ENCODE measurements around the gene UNKL. TPM values are rescaled to one million over a fixed set of nuclear protein-coding genes. Genes with fewer than 3 reads are reported as not detected.
A peak's percentile ranks its signal among the peaks of the same experiment; 100 is the strongest.

The UNKL gene
- total RNA-seq, 1 donor from 2014 or later, result 30.7 TPM

DNA sequence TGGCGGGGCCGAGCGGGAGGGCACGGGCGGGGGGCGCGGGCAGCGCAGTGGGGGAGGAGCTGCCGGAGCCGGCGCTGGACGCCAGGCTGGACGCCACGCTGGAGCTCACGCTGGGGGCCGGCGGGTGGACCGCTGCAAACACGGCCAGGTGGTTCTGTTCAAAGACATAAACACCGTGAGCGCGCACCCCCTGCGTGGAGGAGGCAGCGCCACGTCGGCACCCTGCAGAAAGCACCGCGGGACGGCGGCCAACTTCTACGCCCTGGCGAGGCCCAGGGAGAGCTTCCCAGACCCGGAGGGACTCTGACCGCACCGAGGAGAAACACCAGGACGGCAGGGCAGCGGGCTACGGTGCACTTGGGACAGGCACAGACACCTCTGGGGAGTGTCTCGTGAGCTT lies 29.3 kb downstream of the UNKL start:
- no peaks in the 10 kb centered on the region for H3K4me1 Mint-ChIP-seq (ENCODE audit: low read depth, unreplicated experiment)
- H3K27ac Mint-ChIP-seq (ENCODE audit: unreplicated experiment), result no peak overlapping the region
- H3K36me3 Mint-ChIP-seq (ENCODE audit: unreplicated experiment), result no peaks in the 10 kb centered on the region
- DNase-seq, result no peak
- no peak overlapping the region for H3K4me3 Mint-ChIP-seq (ENCODE audit: unreplicated experiment)
- peaks cover 2% of the 10 kb centered on the region for H3K27me3 Mint-ChIP-seq (ENCODE audit: unreplicated experiment)
- TF ChIP-seq, protein P1, sequence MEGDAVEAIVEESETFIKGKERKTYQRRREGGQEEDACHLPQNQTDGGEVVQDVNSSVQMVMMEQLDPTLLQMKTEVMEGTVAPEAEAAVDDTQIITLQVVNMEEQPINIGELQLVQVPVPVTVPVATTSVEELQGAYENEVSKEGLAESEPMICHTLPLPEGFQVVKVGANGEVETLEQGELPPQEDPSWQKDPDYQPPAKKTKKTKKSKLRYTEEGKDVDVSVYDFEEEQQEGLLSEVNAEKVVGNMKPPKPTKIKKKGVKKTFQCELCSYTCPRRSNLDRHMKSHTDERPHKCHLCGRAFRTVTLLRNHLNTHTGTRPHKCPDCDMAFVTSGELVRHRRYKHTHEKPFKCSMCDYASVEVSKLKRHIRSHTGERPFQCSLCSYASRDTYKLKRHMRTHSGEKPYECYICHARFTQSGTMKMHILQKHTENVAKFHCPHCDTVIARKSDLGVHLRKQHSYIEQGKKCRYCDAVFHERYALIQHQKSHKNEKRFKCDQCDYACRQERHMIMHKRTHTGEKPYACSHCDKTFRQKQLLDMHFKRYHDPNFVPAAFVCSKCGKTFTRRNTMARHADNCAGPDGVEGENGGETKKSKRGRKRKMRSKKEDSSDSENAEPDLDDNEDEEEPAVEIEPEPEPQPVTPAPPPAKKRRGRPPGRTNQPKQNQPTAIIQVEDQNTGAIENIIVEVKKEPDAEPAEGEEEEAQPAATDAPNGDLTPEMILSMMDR (IDR thresholded peaks at IDR 0.05; ENCODE audit: partially characterized antibody, unreplicated experiment), result no peak
- peaks cover 3% of the 10 kb centered on the region for H3K9me3 Mint-ChIP-seq (ENCODE audit: unreplicated experiment)

DNA sequence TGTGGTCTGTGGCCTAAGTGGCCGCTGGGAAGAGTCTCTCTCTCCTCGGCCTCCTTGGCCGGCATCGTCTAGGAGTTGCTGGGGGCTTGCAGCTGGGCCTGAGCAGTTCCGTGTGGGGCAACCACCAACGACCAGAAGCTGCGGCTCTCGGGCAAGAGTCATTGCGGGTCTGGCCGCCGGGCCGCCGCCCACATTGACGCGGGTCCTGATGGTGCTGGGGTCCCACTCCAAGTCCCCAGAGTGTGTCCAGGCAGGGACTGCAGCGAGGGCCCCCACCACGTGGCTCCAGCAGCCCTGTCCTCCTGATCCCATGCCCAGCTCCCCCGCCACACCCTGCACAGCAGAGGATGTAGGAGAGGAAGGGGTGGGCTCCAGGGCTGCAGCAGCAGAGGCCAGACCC lies 30.9 kb downstream of the UNKL start:
- Mint-ChIP-seq H3K27me3 (ENCODE audit: unreplicated experiment) (peaks cover 9% of the 10 kb centered on the region), H3K4me3 (ENCODE audit: unreplicated experiment) (no peak overlapping the region), H3K4me1 (ENCODE audit: low read depth, unreplicated experiment) (peaks cover 5% of the 10 kb centered on the region), H3K9me3 (ENCODE audit: unreplicated experiment) (peaks cover 7% of the 10 kb centered on the region), H3K36me3 (ENCODE audit: unreplicated experiment) (no peaks in the 10 kb centered on the region), H3K27ac (ENCODE audit: unreplicated experiment) (no peak overlapping the region)
- DNase-seq, result no peak
- TF ChIP-seq, protein P1 (IDR thresholded peaks at IDR 0.05; ENCODE audit: partially characterized antibody, unreplicated experiment), result no peak

DNA sequence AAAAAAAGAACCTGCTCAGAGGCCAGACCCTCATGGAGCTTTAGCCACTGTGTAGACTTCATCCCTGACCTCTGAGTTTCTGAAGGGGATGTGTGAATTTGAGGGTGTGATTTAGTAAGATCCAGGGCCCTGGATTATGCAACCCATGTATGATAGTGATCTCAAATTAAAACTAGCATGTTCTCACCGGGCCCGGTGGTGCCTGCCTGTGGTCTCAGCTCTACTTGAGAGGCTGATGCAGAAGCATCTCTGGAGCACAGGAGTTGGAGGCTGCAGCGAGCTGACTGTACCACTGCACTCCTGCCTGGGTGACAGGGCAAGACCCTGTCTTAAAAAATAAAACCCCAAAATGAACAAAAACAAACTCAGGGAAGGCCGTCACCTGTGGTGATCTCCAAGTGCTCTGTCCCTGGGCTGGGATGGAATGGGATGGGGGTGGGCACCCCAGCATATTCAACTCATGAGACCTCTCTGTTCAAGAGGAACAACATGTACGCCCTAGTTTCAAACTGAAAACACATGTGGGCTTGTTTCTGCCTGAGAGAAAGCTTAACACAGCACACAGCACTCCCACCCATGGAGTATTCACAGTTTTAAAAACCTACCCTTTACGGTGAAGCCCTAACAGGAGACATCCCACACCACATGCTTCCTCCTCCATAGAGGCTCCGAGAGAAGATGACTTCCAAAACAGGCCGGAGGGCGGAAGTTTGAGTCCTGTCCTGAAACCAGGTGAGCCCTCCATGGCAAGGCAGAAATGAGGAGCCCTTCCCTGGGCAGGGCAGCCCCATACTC lies 32.7 kb downstream of the UNKL start:
- Mint-ChIP-seq H3K27me3 (ENCODE audit: unreplicated experiment) (peaks cover 9% of the 10 kb centered on the region), H3K4me3 (ENCODE audit: unreplicated experiment) (no peak overlapping the region), H3K4me1 (ENCODE audit: low read depth, unreplicated experiment) (peaks cover 5% of the 10 kb centered on the region), H3K27ac (ENCODE audit: unreplicated experiment) (no peak overlapping the region), H3K36me3 (ENCODE audit: unreplicated experiment) (no peaks in the 10 kb centered on the region), H3K9me3 (ENCODE audit: unreplicated experiment) (peaks cover 10% of the 10 kb centered on the region)
- TF ChIP-seq, protein P1 (IDR thresholded peaks at IDR 0.05; ENCODE audit: partially characterized antibody, unreplicated experiment), result no peak
- no peak for DNase-seq

DNA sequence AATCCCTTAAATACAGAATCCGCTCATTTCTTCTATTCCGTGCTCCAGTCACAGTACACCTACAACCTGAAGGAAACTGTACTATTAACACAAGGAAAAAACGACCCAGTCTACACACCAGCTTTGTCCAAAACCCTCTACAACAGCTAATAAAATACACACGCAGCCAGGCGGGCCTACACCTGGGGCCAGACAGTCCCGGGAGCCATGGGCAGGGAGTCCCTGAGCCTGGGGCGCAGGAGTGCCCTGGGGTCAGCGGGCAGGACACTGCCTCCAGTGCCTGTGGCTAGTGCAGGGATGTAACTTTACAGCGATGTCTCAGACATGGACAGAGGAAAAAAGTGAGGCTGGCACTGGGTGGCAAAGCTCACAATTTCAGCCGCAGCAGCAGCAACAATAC lies 34.3 kb downstream of the UNKL start:
- H3K4me3 Mint-ChIP-seq (ENCODE audit: unreplicated experiment), result peak overlapping the region; percentile 87
- TF ChIP-seq, protein P1 (IDR thresholded peaks at IDR 0.05; ENCODE audit: partially characterized antibody, unreplicated experiment), result no peak
- DNase-seq, result no peak
- H3K27me3 Mint-ChIP-seq (ENCODE audit: unreplicated experiment), result peaks cover 9% of the 10 kb centered on the region
- H3K36me3 Mint-ChIP-seq (ENCODE audit: unreplicated experiment), result no peaks in the 10 kb centered on the region
- peak overlapping the region; percentile 77 for H3K27ac Mint-ChIP-seq (ENCODE audit: unreplicated experiment)
- H3K4me1 Mint-ChIP-seq (ENCODE audit: low read depth, unreplicated experiment), result peaks cover 5% of the 10 kb centered on the region
- H3K9me3 Mint-ChIP-seq (ENCODE audit: unreplicated experiment), result peaks cover 12% of the 10 kb centered on the region

DNA sequence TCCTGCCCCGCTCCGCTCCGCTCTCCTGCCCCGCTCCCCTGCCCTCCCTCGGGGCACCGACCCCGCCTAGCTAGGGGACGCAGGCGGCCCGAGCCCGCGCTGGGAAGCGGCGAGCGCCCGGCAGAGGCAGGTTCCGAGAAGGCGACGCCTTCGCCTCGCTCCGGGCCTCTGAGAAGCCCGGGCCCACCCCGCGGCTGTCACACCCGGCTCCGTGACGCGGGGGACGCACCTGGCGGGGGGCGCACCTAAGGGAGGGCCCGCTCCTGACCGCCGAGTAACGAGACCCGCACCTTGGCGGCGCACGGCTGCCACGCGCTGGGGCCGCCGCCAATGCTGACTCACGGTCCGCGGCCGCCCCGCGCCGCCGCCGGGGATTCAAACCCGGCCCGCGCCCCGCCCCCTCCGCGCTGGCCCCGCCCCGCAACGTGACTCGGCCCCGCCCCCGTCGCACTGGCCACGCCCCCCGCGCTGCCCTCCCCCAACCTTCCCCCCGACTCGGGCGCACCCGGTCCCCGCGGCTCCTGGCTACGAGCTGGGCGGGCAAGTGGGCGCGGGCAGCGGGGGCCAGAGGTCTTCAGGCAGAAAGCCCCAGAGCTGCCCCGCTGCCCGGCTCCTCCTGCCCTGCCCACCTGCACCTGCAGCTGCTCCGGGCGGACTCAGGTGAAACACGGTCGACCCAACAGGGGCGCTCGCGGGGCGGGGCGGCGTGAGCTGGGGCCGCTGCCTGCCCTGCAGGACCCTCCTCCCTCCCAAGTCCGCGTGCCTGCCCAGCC lies 35.0 kb downstream of the UNKL start:
- peak overlapping the region; percentile 77 for H3K27ac Mint-ChIP-seq (ENCODE audit: unreplicated experiment)
- TF ChIP-seq, protein P1 (IDR thresholded peaks at IDR 0.05; ENCODE audit: partially characterized antibody, unreplicated experiment), result no peak
- H3K36me3 Mint-ChIP-seq (ENCODE audit: unreplicated experiment), result no peaks in the 10 kb centered on the region
- peaks cover 5% of the 10 kb centered on the region for H3K4me1 Mint-ChIP-seq (ENCODE audit: low read depth, unreplicated experiment)
- peak; percentile 71 for DNase-seq
- H3K4me3 Mint-ChIP-seq (ENCODE audit: unreplicated experiment), result peak overlapping the region; percentile 87
- H3K9me3 Mint-ChIP-seq (ENCODE audit: unreplicated experiment), result peaks cover 12% of the 10 kb centered on the region
- peaks cover 9% of the 10 kb centered on the region for H3K27me3 Mint-ChIP-seq (ENCODE audit: unreplicated experiment)
